HepG2 (cell line): ENCODE results near the gene OR11L1. TPM values are rescaled to one million over a fixed set of nuclear protein-coding genes. Genes with fewer than 3 reads are reported as not detected.

Experiments
- ATAC-seq: fragments of 200-7000 bp; cut with Tn5 transposase; 3 replicates; pipeline ENCODE4 v1.9.1; 2020; ENCODE audit warnings: mild to moderate bottlenecking, moderate library complexity
- BruUV-seq: library from RNA; stranded (reverse); fragments of 400-500 nt; replicated peaks from 2 replicates; lab custom pipeline; 2021; lab: Mats Ljungman, UMichigan
- CTCF ChIA-PET: fragments of 300-600 bp; formaldehyde crosslinking; extraction: SDS; loops from one replicate; lab custom pipeline; 2021; ENCODE audit warnings: low total read pairs, inconsistent platforms, low intra/inter-chr PET ratio; lab: Yijun Ruan, JAX
- POLR2A ChIA-PET: fragments of 350-600 bp; sonication (Branson Sonifier 250); formaldehyde crosslinking; loops from one replicate; lab custom pipeline; 2020; ENCODE audit warnings: antibody characterized with exemption, inconsistent platforms; lab: Yijun Ruan, JAX
- DNase-seq: peaks from one replicate; pipeline ENCODE4 v3.0.0-alpha.2; 2015; ENCODE audit warnings: low spot score
- FAIRE-seq: peaks from 3 replicates; lab custom pipeline; 2011; peaks lifted over from hg19 to GRCh38; lab: Jason Lieb, UNC
- H2AFZ ChIP-seq: one replicate; pipeline ENCODE4 v1.6.1; 2011; ENCODE audit warnings: low read length, inconsistent platforms
- H3K27ac ChIP-seq: fragments of 300-600 bp; 3 replicates; pipeline ENCODE4 v1.8.0; 2011; ENCODE audit warnings: mixed run types, mild to moderate bottlenecking, mixed read lengths, low read length, inconsistent platforms; ENCODE audit not compliant: insufficient read depth; ENCODE audit errors: extremely low read length
- H3K27me3 ChIP-seq, 2 experiments: fragments of 200-600 bp in 1 of 2; 2 replicates in 1 of 2; 3 replicates in 1 of 2; pipeline versions ENCODE4 v1.6.0 to v1.8.0; 2011; ENCODE audit warnings: low read length in 2 of 2, mild to moderate bottlenecking in 2 of 2, moderate library complexity in 2 of 2, inconsistent platforms in 1 of 2; ENCODE audit not compliant: insufficient read depth in 2 of 2, control insufficient read depth in 1 of 2
- H3K36me3 ChIP-seq, 2 experiments: fragments of 200-600 bp in 1 of 2; replicated peaks in 1 of 2; 2 replicates in 1 of 2; 3 replicates in 1 of 2; pipeline versions ENCODE4 v1.5.1 to v1.8.0; 2011; ENCODE audit warnings: low read length in 2 of 2, inconsistent platforms in 1 of 2; ENCODE audit not compliant: insufficient read depth in 2 of 2, control insufficient read depth in 1 of 2
- H3K4me1 ChIP-seq: 2 replicates; pipeline ENCODE4 v1.5.1; 2012; ENCODE audit warnings: low read length, inconsistent platforms; ENCODE audit not compliant: insufficient read depth
- H3K4me2 ChIP-seq: 2 replicates; pipeline ENCODE4 v1.6.0; 2011; ENCODE audit warnings: low read depth, low read length, inconsistent platforms
- H3K4me3 ChIP-seq, 3 experiments: fragments of 200-600 bp in 1 of 3; sonication (generic), shearing (Covaris generic) in 1 of 3; replicated peaks in 1 of 3; 2 replicates each; pipeline ENCODE4 v1.5.1; 2011 to 2016; ENCODE audit warnings: low read length in 3 of 3, inconsistent platforms in 2 of 3, low read depth in 2 of 3, mild to moderate bottlenecking in 2 of 3, control low read depth in 1 of 3, mixed read lengths in 1 of 3; ENCODE audit not compliant: insufficient read depth in 1 of 3
- H3K79me2 ChIP-seq: one replicate; pipeline ENCODE4 v1.6.1; 2011; ENCODE audit warnings: low read length, inconsistent platforms; ENCODE audit not compliant: insufficient read depth
- H3K9ac ChIP-seq: 2 replicates; pipeline ENCODE4 v1.6.0; 2011; ENCODE audit warnings: mild to moderate bottlenecking, low read depth, low read length, inconsistent platforms; ENCODE audit not compliant: insufficient read depth
- H3K9me3 ChIP-seq: 2 replicates; pipeline ENCODE4 v1.5.1; 2012; ENCODE audit warnings: mild to moderate bottlenecking, low read length
- H4K20me1 ChIP-seq: 2 replicates; pipeline ENCODE4 v1.6.0; 2011; ENCODE audit warnings: inconsistent platforms, mild to moderate bottlenecking, low read length, moderate library complexity; ENCODE audit not compliant: insufficient read depth
- ADNP ChIP-seq: sonication (generic); formaldehyde crosslinking; IDR thresholded peaks from 2 replicates; pipeline ENCODE4 v1.4.0; 2020; ENCODE audit warnings: missing genetic modification reagents
- GATAD2A ChIP-seq: IDR thresholded peaks from 2 replicates; pipeline ENCODE4 v1.6.1; 2016
- MYNN ChIP-seq: sonication (generic); formaldehyde crosslinking; IDR thresholded peaks from 2 replicates; pipeline ENCODE4 v1.4.0; 2020; ENCODE audit warnings: mild to moderate bottlenecking, low read depth, missing genetic modification reagents
- ONECUT2 ChIP-seq: sonication (generic); formaldehyde crosslinking; IDR thresholded peaks from 2 replicates; pipeline ENCODE4 v1.4.0; 2020; ENCODE audit warnings: missing genetic modification reagents
- PHF21A ChIP-seq: sonication (generic); formaldehyde crosslinking; IDR thresholded peaks from 2 replicates; pipeline ENCODE4 v1.5.0; 2020; ENCODE audit warnings: mild to moderate bottlenecking, missing genetic modification reagents
- RBAK ChIP-seq: sonication (generic); formaldehyde crosslinking; IDR thresholded peaks from 2 replicates; pipeline ENCODE4 v1.5.1; 2020; ENCODE audit warnings: mild to moderate bottlenecking, missing genetic modification reagents
- ZC3H13 ChIP-seq: sonication (generic); formaldehyde crosslinking; IDR thresholded peaks from 2 replicates; pipeline ENCODE4 v1.8.1; 2023; ENCODE audit warnings: mild to moderate bottlenecking, missing genetic modification reagents, moderate library complexity
- ZFP36 ChIP-seq: fragments of 150-350 bp; IDR thresholded peaks from 2 replicates; pipeline ENCODE4 v1.6.1; 2018; ENCODE audit warnings: borderline replicate concordance, low read length, low read depth; ENCODE audit not compliant: partially characterized antibody
- ZFYVE20 ChIP-seq: sonication (generic); formaldehyde crosslinking; IDR thresholded peaks from 2 replicates; pipeline ENCODE4 v1.8.0; 2023; ENCODE audit warnings: low read depth, mild to moderate bottlenecking, moderate library complexity, missing genetic modification reagents, borderline replicate concordance
- ZKSCAN8 ChIP-seq: IDR thresholded peaks from 2 replicates; pipeline ENCODE4 v1.6.1; 2016; ENCODE audit warnings: borderline replicate concordance, missing genetic modification reagents, missing compliant biosample characterization
- ZNF205 ChIP-seq: IDR thresholded peaks from 2 replicates; pipeline ENCODE4 v1.6.1; 2018; ENCODE audit warnings: missing biosample characterization, missing genetic modification reagents
- ZNF235 ChIP-seq: sonication (generic); formaldehyde crosslinking; IDR thresholded peaks from 2 replicates; pipeline ENCODE4 v1.8.1; 2023; ENCODE audit warnings: mild to moderate bottlenecking, missing genetic modification reagents, borderline replicate concordance
- ZNF326 ChIP-seq: sonication (generic); formaldehyde crosslinking; IDR thresholded peaks from 2 replicates; pipeline ENCODE4 v1.4.0; 2020; ENCODE audit warnings: missing genetic modification reagents, borderline replicate concordance
- ZNF496 ChIP-seq: sonication (generic); formaldehyde crosslinking; IDR thresholded peaks from 2 replicates; pipeline ENCODE4 v1.8.1; 2023; ENCODE audit warnings: mild to moderate bottlenecking, moderate library complexity, missing genetic modification reagents; ENCODE audit not compliant: insufficient replicate concordance
- ZNF746 ChIP-seq: sonication (generic); formaldehyde crosslinking; IDR thresholded peaks from 2 replicates; pipeline ENCODE4 v1.8.0; 2022; ENCODE audit warnings: mild to moderate bottlenecking, missing genetic modification reagents
- WGBS: methylation state at CpG from one replicate; pipeline ENCODE4 v1.1.6; 2017; ENCODE audit warnings: low lambda C conversion rate; 5-methylcytosine and 5-hydroxymethylcytosine counted together
- in situ Hi-C: cut with HindIII; loops from 2 replicates; pipeline ENCODE4 v1.10.0; 2017; ENCODE audit warnings: low pct_unique_long_range_greater_than_20kb; ENCODE audit not compliant: extremely low pct_ligation_motif_present
- intact Hi-C: fragments of 100-400 bp; cut with micrococcal nuclease; formaldehyde crosslinking; loops from one replicate; pipeline ENCODE4 v1.10.0; 2022; ENCODE audit not compliant: unreplicated experiment
- polyA plus RNA-seq, 8 experiments: library from polyadenylated mRNA; depleted of rRNA in 3 of 8; stranded (reverse) in 7 of 8; unstranded in 1 of 8; fragments of >200 nt; fragmentation: Illumina TruSeq in 4 of 8; extraction: Trizol in 4 of 8; gene quantifications; 2 replicates each; pipeline versions ENCODE4 v1.2.1 to v1.2.3, GENCODE V29; 2011 to 2016; ENCODE audit warnings: low read depth in 4 of 8, missing spikeins in 1 of 8, mixed read lengths in 1 of 8; ENCODE audit not compliant: insufficient read depth in 1 of 8
- total RNA-seq, 5 experiments: library from RNA; depleted of rRNA; stranded (reverse); fragments of >200 nt; fragmentation: Illumina TruSeq; extraction: Trizol; gene quantifications; 2 replicates each; pipeline ENCODE4 v1.2.3, GENCODE V29; 2016; ENCODE audit warnings: low read depth in 1 of 5
- TF ChIP-seq, protein P1 (sequence below): sonication (generic); formaldehyde crosslinking; IDR thresholded peaks from 2 replicates; pipeline ENCODE4 v1.8.0; 2022; ENCODE audit warnings: mild to moderate bottlenecking, missing genetic modification reagents, moderate library complexity
- TF ChIP-seq, protein P2 (sequence below): IDR thresholded peaks from 2 replicates; pipeline ENCODE4 v1.4.0; 2020; ENCODE audit warnings: mild to moderate bottlenecking, missing genetic modification reagents
- TF ChIP-seq, protein P3 (sequence below): sonication (generic); formaldehyde crosslinking; IDR thresholded peaks from 2 replicates; pipeline ENCODE4 v1.5.0; 2020; ENCODE audit warnings: mild to moderate bottlenecking, missing genetic modification reagents

OR11L1 gene
- total and polyA plus RNA-seq, 2 of the 13 experiments (the other 11 are each of a cell fraction or from before 2014, with no cell fraction given), result not detected

DNA sequence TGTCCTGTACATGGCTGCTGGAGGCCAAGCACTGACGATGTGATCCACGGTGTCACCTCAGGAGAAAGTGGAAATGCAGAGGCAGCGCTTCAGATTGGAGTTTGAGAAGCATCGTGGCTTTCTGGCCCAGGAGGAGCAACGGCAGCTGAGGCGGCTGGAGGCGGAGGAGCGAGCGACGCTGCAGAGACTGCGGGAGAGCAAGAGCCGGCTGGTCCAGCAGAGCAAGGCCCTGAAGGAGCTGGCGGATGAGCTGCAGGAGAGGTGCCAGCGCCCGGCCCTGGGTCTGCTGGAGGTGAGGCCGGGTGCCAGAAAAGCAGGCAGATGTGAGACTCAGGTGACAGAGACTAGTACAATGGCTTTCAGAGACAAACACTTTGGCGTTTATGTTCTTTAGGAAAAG lies 22.9 kb upstream of the OR11L1 start (continued):
- TF ChIP-seq ZFYVE20 (CRISPR knock-in tag), result no peak

DNA sequence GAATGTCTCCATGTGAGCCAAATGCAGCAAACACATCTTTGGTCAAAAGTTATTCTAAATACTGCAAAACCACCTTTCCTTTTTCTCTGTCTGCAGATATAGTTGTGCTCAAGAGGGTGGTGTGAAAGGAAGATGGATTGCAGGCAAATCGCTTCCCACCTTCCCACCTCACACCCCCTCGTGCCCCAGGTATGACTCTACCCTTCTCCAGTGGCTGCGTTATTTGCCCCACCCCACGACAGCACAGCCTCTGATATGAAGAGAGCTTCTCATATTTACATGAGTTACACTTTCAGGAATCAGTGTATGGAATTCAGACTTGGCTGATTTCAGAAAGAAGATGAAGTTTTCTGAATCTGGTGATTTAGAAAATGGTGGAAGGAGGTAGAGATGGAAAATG lies 21.1 kb upstream of the OR11L1 start:
- H4K20me1 ChIP-seq, result no peaks in the 10 kb centered on the region
- TF ChIP-seq ZFP36 (no peak), ZNF746 (no peak), ZNF326 (CRISPR knock-in tag) (no peak), ZNF496 (no peak), ZNF235 (CRISPR knock-in tag) (no peak), ADNP (CRISPR knock-in tag) (no peak), ZNF205 (CRISPR knock-in tag) (no peak), MYNN (no peak), ONECUT2 (CRISPR knock-in tag) (no peak), PHF21A (no peak), RBAK (CRISPR knock-in tag) (no peak), ZC3H13 (CRISPR knock-in tag) (no peak), GATAD2A (CRISPR knock-in tag) (no peak), ZKSCAN8 (CRISPR knock-in tag) (no peak)
- TF ChIP-seq, protein P1, sequence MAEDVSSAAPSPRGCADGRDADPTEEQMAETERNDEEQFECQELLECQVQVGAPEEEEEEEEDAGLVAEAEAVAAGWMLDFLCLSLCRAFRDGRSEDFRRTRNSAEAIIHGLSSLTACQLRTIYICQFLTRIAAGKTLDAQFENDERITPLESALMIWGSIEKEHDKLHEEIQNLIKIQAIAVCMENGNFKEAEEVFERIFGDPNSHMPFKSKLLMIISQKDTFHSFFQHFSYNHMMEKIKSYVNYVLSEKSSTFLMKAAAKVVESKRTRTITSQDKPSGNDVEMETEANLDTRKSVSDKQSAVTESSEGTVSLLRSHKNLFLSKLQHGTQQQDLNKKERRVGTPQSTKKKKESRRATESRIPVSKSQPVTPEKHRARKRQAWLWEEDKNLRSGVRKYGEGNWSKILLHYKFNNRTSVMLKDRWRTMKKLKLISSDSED (CRISPR knock-in tag), result no peak
- TF ChIP-seq, protein P2, sequence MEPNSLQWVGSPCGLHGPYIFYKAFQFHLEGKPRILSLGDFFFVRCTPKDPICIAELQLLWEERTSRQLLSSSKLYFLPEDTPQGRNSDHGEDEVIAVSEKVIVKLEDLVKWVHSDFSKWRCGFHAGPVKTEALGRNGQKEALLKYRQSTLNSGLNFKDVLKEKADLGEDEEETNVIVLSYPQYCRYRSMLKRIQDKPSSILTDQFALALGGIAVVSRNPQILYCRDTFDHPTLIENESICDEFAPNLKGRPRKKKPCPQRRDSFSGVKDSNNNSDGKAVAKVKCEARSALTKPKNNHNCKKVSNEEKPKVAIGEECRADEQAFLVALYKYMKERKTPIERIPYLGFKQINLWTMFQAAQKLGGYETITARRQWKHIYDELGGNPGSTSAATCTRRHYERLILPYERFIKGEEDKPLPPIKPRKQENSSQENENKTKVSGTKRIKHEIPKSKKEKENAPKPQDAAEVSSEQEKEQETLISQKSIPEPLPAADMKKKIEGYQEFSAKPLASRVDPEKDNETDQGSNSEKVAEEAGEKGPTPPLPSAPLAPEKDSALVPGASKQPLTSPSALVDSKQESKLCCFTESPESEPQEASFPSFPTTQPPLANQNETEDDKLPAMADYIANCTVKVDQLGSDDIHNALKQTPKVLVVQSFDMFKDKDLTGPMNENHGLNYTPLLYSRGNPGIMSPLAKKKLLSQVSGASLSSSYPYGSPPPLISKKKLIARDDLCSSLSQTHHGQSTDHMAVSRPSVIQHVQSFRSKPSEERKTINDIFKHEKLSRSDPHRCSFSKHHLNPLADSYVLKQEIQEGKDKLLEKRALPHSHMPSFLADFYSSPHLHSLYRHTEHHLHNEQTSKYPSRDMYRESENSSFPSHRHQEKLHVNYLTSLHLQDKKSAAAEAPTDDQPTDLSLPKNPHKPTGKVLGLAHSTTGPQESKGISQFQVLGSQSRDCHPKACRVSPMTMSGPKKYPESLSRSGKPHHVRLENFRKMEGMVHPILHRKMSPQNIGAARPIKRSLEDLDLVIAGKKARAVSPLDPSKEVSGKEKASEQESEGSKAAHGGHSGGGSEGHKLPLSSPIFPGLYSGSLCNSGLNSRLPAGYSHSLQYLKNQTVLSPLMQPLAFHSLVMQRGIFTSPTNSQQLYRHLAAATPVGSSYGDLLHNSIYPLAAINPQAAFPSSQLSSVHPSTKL (CRISPR knock-in tag), result no peak
- TF ChIP-seq, protein P3, sequence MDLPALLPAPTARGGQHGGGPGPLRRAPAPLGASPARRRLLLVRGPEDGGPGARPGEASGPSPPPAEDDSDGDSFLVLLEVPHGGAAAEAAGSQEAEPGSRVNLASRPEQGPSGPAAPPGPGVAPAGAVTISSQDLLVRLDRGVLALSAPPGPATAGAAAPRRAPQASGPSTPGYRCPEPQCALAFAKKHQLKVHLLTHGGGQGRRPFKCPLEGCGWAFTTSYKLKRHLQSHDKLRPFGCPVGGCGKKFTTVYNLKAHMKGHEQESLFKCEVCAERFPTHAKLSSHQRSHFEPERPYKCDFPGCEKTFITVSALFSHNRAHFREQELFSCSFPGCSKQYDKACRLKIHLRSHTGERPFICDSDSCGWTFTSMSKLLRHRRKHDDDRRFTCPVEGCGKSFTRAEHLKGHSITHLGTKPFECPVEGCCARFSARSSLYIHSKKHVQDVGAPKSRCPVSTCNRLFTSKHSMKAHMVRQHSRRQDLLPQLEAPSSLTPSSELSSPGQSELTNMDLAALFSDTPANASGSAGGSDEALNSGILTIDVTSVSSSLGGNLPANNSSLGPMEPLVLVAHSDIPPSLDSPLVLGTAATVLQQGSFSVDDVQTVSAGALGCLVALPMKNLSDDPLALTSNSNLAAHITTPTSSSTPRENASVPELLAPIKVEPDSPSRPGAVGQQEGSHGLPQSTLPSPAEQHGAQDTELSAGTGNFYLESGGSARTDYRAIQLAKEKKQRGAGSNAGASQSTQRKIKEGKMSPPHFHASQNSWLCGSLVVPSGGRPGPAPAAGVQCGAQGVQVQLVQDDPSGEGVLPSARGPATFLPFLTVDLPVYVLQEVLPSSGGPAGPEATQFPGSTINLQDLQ (CRISPR knock-in tag), result no peak
- no peak for FAIRE-seq
- no peak for ATAC-seq
- 23% methylated on average over 4 of the region's 4 CpGs for WGBS
- no peak overlapping the region for H3K4me3 ChIP-seq
- no peaks in the 10 kb centered on the region for H3K9me3 ChIP-seq
- in situ Hi-C loops (no loop called here), intact Hi-C loops (no loop called here)
- H3K9ac ChIP-seq, result no peak overlapping the region
- H3K27ac ChIP-seq, result no peak overlapping the region
- no TSS peak for BruUV-seq
- H3K4me2 ChIP-seq, result no peak overlapping the region
- no peak overlapping the region for H2AFZ ChIP-seq
- H3K4me1 ChIP-seq, result no peaks in the 10 kb centered on the region
- CTCF ChIA-PET, result no interaction called here
- POLR2A ChIA-PET, result no interaction called here
- no peaks in the 10 kb centered on the region; a peak in 1 of 5 replicates for H3K27me3 ChIP-seq
- DNase-seq, result no peak
- no peaks in the 10 kb centered on the region for H3K79me2 ChIP-seq
- no peaks in the 10 kb centered on the region for H3K36me3 ChIP-seq
